OCI-LY1 (cell line): ENCODE data around the gene ADPRM.

Source experiments
- H2AFZ ChIP-seq: fragments of 200-600 bp; sonication (generic), shearing (Covaris generic); 2 replicates; pipeline ENCODE4 v1.6.0; 2014; ENCODE audit warnings: antibody characterized with exemption, mild to moderate bottlenecking, low read length
- H3F3A ChIP-seq: fragments of 200-600 bp; sonication (generic), shearing (Covaris generic); 2 replicates; pipeline ENCODE4 v1.6.0; 2014; ENCODE audit warnings: mild to moderate bottlenecking, antibody characterized with exemption, low read length, moderate library complexity; ENCODE audit not compliant: insufficient read depth
- H3K27ac ChIP-seq: fragments of 200-600 bp; sonication (generic); 2 replicates; pipeline ENCODE4 v1.5.1; 2014; ENCODE audit warnings: low read length, mixed run types, mild to moderate bottlenecking, low read depth; ENCODE audit not compliant: poor library complexity, severe bottlenecking
- H3K27me3 ChIP-seq: fragments of 200-600 bp; sonication (generic); 2 replicates; pipeline ENCODE4 v1.6.0; 2014; ENCODE audit warnings: antibody characterized with exemption, mild to moderate bottlenecking, low read length, moderate library complexity; ENCODE audit not compliant: insufficient read depth
- H3K36me3 ChIP-seq: fragments of 200-600 bp; sonication (generic); 2 replicates; pipeline ENCODE4 v1.6.1; 2014; ENCODE audit warnings: mild to moderate bottlenecking, antibody characterized with exemption, low read length, moderate library complexity, mixed read lengths; ENCODE audit not compliant: insufficient read depth
- H3K4me1 ChIP-seq: fragments of 200-600 bp; sonication (generic); 2 replicates; pipeline ENCODE4 v1.5.1; 2014; ENCODE audit warnings: mild to moderate bottlenecking, low read length, moderate library complexity; ENCODE audit not compliant: insufficient read depth, severe bottlenecking
- H3K4me2 ChIP-seq: fragments of 200-600 bp; sonication (generic), shearing (Covaris generic); 2 replicates; pipeline ENCODE4 v1.6.1; 2014; ENCODE audit warnings: low read length
- H3K4me3 ChIP-seq: fragments of 200-600 bp; sonication (generic); 2 replicates; pipeline ENCODE4 v1.5.1; 2014; ENCODE audit warnings: low read length, low read depth, mild to moderate bottlenecking, mixed read lengths; ENCODE audit not compliant: poor library complexity, severe bottlenecking
- H3K79me2 ChIP-seq: fragments of 200-600 bp; shearing (Covaris generic); 2 replicates; pipeline ENCODE4 v1.6.1; 2016; ENCODE audit warnings: mixed run types, low read length, mixed read lengths; ENCODE audit not compliant: insufficient read depth
- H3K9ac ChIP-seq: fragments of 200-600 bp; sonication (generic), shearing (Covaris generic); 2 replicates; pipeline ENCODE4 v1.6.1; 2014; ENCODE audit warnings: mild to moderate bottlenecking, low read length, mixed read lengths
- H3K9me2 ChIP-seq: fragments of 200-600 bp; sonication (generic), shearing (Covaris generic); 2 replicates; pipeline ENCODE4 v1.6.1; 2014; ENCODE audit warnings: low read depth, mild to moderate bottlenecking, low read length, mixed read lengths
- H3K9me3 ChIP-seq: fragments of 200-600 bp; shearing (Covaris generic); 2 replicates; pipeline ENCODE4 v1.6.1; 2014; ENCODE audit warnings: low read length, mixed read lengths
- H4K20me1 ChIP-seq: fragments of 200-600 bp; sonication (generic), shearing (Covaris generic); 2 replicates; pipeline ENCODE4 v1.6.0; 2016; ENCODE audit warnings: mild to moderate bottlenecking, low read length; ENCODE audit not compliant: insufficient read depth
- CTCF ChIP-seq: fragments of 200-600 bp; sonication (generic), shearing (Covaris generic); IDR thresholded peaks from 2 replicates; pipeline ENCODE4 v1.5.1; 2017; ENCODE audit warnings: mild to moderate bottlenecking, antibody characterized with exemption, low read length, moderate library complexity, mixed read lengths
- EZH2 ChIP-seq: fragments of 200-600 bp; sonication (generic), shearing (Covaris generic); IDR thresholded peaks from 2 replicates; pipeline ENCODE4 v1.8.0; 2017; ENCODE audit warnings: borderline replicate concordance, mixed run types, mild to moderate bottlenecking, antibody characterized with exemption, low read length, moderate library complexity, mixed read lengths

The ADPRM gene

DNA sequence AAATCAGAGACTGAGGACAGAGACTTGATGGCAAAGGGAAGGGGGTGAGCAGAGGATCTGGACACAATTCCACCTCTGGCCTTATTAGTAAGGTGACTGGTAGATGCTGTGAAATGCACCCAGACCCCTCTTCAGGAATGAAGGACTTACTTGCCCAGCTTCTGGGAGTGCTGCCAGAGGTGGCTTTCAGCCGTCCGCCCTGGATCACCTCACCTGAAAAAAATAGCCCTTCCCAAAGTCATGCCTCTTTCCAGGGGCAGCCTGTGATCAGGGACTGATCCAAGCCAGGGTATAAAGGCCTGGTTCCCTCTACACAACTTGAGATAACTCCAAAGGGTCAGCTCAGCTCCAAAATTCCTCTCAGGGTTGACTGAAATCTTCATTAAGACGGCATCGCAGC is 52.8 kb downstream of the ADPRM start:
- H3K9me2 ChIP-seq: no peaks in the 10 kb centered on the region
- H3K4me3 ChIP-seq: no peak overlapping the region
- no peaks in the 10 kb centered on the region for H3K36me3 ChIP-seq
- H3K27ac ChIP-seq: no peak overlapping the region
- TF ChIP-seq CTCF: no peak
- H3K4me1 ChIP-seq: no peaks in the 10 kb centered on the region
- no peak overlapping the region for H3K9ac ChIP-seq
- no peak overlapping the region for H3K4me2 ChIP-seq
- H2AFZ ChIP-seq: no peak overlapping the region
- H3K9me3 ChIP-seq: no peaks in the 10 kb centered on the region
- no peaks in the 10 kb centered on the region for H3F3A ChIP-seq
- H3K79me2 ChIP-seq: no peaks in the 10 kb centered on the region
- H3K27me3 ChIP-seq: no peaks in the 10 kb centered on the region
- H4K20me1 ChIP-seq: no peaks in the 10 kb centered on the region

DNA sequence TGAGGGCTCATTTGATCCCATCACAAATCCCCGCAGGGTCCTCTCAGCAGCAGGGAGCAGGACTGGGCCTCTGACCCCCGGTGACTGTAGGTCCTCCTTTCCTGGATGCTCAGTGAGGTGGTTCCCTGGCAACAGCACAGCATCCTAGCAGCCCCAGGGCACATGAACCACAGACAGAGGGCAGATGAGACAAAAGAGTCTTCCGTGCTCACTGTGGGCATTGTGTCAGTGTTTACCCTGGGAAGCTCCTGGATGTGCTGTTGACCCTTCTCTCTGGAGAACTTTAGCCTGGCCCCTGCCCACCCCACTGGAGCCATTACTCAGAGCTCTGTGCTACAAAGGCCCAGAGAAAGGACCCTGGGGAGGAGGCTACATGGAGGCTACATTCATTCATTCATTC is 54.2 kb downstream of the ADPRM start:
- Histone ChIP-seq H3K4me3 (no peak overlapping the region), H3F3A (no peaks in the 10 kb centered on the region), H3K79me2 (no peaks in the 10 kb centered on the region), H3K9me3 (no peaks in the 10 kb centered on the region), H3K9ac (no peak overlapping the region), H3K4me1 (no peaks in the 10 kb centered on the region), H3K36me3 (no peaks in the 10 kb centered on the region), H2AFZ (no peak overlapping the region), H4K20me1 (no peaks in the 10 kb centered on the region), H3K9me2 (no peaks in the 10 kb centered on the region), H3K27me3 (0 out of 2 replicates have a peak, but pooled peaks cover 2% of the 10 kb centered on the region), H3K4me2 (no peak overlapping the region), H3K27ac (no peak overlapping the region)
- no peak for TF ChIP-seq EZH2
- TF ChIP-seq CTCF: no peak

GRCh38 chr17:10752696-10753095 is 55.3 kb downstream of the ADPRM start:
- Histone ChIP-seq H3F3A (no peaks in the 10 kb centered on the region), H3K27ac (no peak overlapping the region), H3K4me2 (no peak overlapping the region), H2AFZ (no peak overlapping the region), H3K79me2 (no peaks in the 10 kb centered on the region), H3K4me3 (no peak overlapping the region), H4K20me1 (no peaks in the 10 kb centered on the region), H3K36me3 (no peaks in the 10 kb centered on the region), H3K4me1 (no peaks in the 10 kb centered on the region), H3K27me3 (0 out of 2 replicates have a peak, but pooled peaks cover 3% of the 10 kb centered on the region), H3K9me2 (no peaks in the 10 kb centered on the region), H3K9me3 (no peaks in the 10 kb centered on the region), H3K9ac (no peak overlapping the region)
- no peak for TF ChIP-seq EZH2
- no peak for TF ChIP-seq CTCF
